Thyroid gland (tissue), 4 donors: ENCODE results near the gene PUSL1.

Experiments
- POLR2A ChIP-seq, 2 donors: fragments of 450-650 bp; IDR thresholded peaks; one replicate each; pipeline ENCODE4 v1.6.1; 2017; ENCODE audit warnings: antibody characterized with exemption in 2 of 2, mild to moderate bottlenecking in 2 of 2, moderate library complexity in 1 of 2
- TF ChIP-seq, protein P1 (sequence below), 6 experiments: fragments of 200-600 bp in 3 of 6; fragments of 450-650 bp in 3 of 6; sonication (generic) in 3 of 6; IDR thresholded peaks; one replicate each; pipeline ENCODE4 v1.5.1; 2016 to 2019; ENCODE audit warnings: antibody characterized with exemption in 6 of 6, mild to moderate bottlenecking in 2 of 6, inconsistent platforms in 1 of 6, moderate library complexity in 1 of 6

DNA sequence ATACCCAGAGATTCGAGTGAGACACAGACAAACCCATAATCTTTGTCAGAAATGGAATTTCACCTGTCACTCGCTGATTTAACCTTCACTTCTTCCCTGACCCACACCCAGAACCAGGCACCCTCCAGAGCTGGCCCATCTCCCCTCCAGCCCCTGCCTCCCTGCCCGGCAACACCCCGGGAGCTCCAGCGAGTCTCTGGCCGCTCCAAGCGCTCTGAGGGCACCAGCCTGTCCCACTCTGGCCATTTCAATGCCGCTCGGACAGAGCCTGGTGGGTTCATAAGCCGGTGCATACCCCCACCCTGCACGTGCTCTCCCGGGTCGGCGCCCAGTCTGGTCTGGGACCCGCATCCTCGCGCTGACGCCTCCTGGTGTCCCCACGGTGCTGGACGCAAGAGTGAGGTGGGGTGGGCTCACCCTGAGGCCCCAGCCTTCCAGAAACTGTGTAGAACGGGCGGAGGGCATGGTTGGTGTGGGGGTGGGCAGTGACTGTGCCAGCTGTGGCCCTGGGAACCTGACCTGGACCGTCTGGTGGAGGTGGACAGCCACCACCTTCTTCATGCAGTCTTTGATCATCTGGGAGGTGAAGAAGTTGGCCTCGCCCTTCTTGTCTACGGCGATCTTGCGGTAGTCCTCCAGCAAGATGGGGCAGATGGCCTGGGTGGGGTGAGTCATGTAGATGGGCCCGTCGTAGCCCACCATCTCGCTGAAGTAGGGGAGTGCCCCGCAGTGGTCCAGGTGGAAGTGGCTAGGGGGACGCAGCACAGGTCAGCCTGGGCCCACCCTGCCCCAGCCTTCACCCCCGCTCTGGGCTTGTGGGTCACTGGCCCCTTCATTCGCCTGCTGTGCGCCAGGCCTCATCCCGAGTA is 10.6 kb downstream of the PUSL1 start:
- TF ChIP-seq, protein P1, sequence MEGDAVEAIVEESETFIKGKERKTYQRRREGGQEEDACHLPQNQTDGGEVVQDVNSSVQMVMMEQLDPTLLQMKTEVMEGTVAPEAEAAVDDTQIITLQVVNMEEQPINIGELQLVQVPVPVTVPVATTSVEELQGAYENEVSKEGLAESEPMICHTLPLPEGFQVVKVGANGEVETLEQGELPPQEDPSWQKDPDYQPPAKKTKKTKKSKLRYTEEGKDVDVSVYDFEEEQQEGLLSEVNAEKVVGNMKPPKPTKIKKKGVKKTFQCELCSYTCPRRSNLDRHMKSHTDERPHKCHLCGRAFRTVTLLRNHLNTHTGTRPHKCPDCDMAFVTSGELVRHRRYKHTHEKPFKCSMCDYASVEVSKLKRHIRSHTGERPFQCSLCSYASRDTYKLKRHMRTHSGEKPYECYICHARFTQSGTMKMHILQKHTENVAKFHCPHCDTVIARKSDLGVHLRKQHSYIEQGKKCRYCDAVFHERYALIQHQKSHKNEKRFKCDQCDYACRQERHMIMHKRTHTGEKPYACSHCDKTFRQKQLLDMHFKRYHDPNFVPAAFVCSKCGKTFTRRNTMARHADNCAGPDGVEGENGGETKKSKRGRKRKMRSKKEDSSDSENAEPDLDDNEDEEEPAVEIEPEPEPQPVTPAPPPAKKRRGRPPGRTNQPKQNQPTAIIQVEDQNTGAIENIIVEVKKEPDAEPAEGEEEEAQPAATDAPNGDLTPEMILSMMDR (IDR thresholded peaks at IDR 0.05) = no peak
- TF ChIP-seq POLR2A (IDR thresholded peaks at IDR 0.05) = no peak
